ENCODE results near the gene DCAF15.
A peak's percentile ranks its signal among the peaks of the same experiment; 100 is the strongest.
"Not testable (repeated sequence)": the region's sequence is repeated elsewhere in the genome, so short reads cannot be mapped to it uniquely, and the experiment has no call there.

Gene DCAF15

GRCh38 chr19:13960863-13961784 is 8.8 kb downstream of the DCAF15 start:
- Histone ChIP-seq H3K27ac (ENCODE audit: low read length) (no peak overlapping the region), H3K9me3 (ENCODE audit: control insufficient read depth in 2 of 2, low read length in 2 of 2) (no peaks in the 10 kb centered on the region)

DNA sequence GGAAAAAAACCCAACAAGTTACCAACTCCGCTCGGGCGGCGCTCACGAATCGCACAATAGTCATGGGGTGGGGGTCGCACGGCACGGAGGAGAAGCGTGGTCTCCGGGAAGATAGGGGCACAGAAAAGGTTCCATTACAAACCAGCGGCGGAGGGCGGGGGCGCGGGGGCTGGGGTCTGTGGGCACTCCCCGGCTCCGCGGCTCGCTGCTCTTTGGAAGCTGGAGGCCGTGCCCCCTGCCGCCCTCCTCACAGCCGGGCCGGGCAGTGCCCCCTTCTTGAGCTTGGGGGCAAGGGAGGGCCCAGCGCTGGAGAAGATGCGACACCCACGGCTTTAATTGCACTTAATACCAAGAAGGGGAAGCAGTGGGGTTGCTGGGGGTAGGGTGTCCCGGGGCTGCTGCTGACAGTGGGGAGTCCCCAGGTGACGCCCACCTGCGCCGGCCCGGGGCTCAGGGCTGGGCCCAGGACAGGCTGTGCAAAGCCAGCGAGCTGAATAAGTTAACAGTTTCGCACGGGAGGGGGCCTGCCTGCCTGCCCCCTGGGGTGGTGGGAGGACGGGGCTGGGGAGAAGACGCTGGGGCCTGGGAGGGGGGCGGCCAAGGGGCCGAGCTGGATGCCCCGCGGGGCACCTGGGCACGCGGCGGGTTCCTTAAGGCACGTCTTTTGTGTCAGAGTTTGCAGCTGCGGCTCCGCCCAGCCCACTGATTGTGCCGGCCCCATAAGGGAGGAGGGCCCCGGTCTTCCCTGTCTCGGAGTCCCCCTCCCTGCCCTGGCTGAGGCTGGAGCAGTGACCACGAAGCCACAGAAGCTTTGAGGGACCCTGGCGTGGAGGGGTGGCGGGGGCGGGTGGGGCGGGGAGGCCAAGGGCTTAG is 9.8 kb downstream of the DCAF15 start:
- Histone ChIP-seq H3K36me3 (ENCODE audit: control insufficient read depth in 2 of 2, insufficient read depth in 2 of 2, low read length in 2 of 2) (peaks cover 12 to 19% of the 10 kb centered on the region in 2 donors), H3K4me3 (ENCODE audit: low read length in 2 of 2) (no peak overlapping the region), H3K9ac (ENCODE audit: low read length in 2 of 2) (no peak overlapping the region), H3K27me3 (ENCODE audit: control insufficient read depth in 1 of 2, insufficient read depth in 2 of 2, low read length in 2 of 2) (no peaks in the 10 kb centered on the region), H3K27ac (ENCODE audit: low read length) (no peak overlapping the region), H3K9me3 (ENCODE audit: control insufficient read depth in 2 of 2, low read length in 2 of 2) (no peaks in the 10 kb centered on the region), H3K4me1 (ENCODE audit: control insufficient read depth, insufficient read depth, low read length) (peaks cover 2% of the 10 kb centered on the region)

More at GRCh38 chr19:13960863-13961784, 8.8 kb downstream of the DCAF15 start:
- no peak overlapping the region for H3K9ac ChIP-seq (ENCODE audit: low read length in 2 of 2)
- peaks cover 17 to 27% of the 10 kb centered on the region in 2 donors for H3K36me3 ChIP-seq (ENCODE audit: control insufficient read depth in 2 of 2, insufficient read depth in 2 of 2, low read length in 2 of 2)
- H3K27me3 ChIP-seq (ENCODE audit: control insufficient read depth in 1 of 2, insufficient read depth in 2 of 2, low read length in 2 of 2) = no peaks in the 10 kb centered on the region
- peaks cover 2% of the 10 kb centered on the region for H3K4me1 ChIP-seq (ENCODE audit: control insufficient read depth, insufficient read depth, low read length)
- no peak overlapping the region for H3K4me3 ChIP-seq (ENCODE audit: low read length in 2 of 2)

GRCh38 chr19:13962699-13963602 is 10.6 kb downstream of the DCAF15 start:
- Histone ChIP-seq H3K9ac (ENCODE audit: low read length in 2 of 2) (no peak overlapping the region), H3K27me3 (ENCODE audit: control insufficient read depth in 1 of 2, insufficient read depth in 2 of 2, low read length in 2 of 2) (no peaks in the 10 kb centered on the region), H3K9me3 (ENCODE audit: control insufficient read depth in 2 of 2, low read length in 2 of 2) (no peaks in the 10 kb centered on the region), H3K4me1 (ENCODE audit: control insufficient read depth, insufficient read depth, low read length) (peaks cover 2% of the 10 kb centered on the region), H3K4me3 (ENCODE audit: low read length in 2 of 2) (peak overlapping the region; percentile 12 to 54), H3K27ac (ENCODE audit: low read length) (no peak overlapping the region), H3K36me3 (ENCODE audit: control insufficient read depth in 2 of 2, insufficient read depth in 2 of 2, low read length in 2 of 2) (peaks cover 14 to 21% of the 10 kb centered on the region in 2 donors)

DNA sequence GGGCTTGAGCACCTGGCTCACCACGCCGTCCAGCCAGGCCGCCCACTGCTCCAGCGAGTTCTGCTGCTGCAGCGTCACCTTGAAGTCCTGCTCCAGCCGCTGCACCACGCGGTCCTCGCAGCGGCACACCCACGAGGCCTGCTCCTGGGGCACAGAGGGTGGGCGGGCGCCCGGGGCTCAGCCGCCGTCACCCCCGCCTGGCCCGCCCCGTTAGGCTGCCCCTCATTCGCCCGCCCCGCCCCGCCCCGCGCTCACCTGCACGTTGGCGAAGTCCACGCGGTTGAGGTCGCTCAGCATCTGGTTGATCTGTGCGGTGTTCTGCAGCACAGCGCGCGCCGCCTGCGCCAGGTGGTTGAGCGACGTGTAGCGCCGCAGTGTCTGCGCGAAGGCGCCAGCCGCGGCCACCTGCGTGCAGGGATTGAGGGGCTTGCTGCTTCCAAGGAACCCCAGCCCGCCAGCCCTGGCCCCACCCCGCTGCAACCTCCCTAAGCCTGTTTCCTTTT is 11.3 kb downstream of the DCAF15 start:
- no peak overlapping the region for H3K4me3 ChIP-seq (ENCODE audit: low read length in 2 of 2)
- H3K9me3 ChIP-seq (ENCODE audit: control insufficient read depth in 2 of 2, low read length in 2 of 2) = no peaks in the 10 kb centered on the region
- no peak overlapping the region for H3K9ac ChIP-seq (ENCODE audit: low read length in 2 of 2)
- no peak overlapping the region for H3K27ac ChIP-seq (ENCODE audit: low read length)
- peaks cover 2% of the 10 kb centered on the region for H3K4me1 ChIP-seq (ENCODE audit: control insufficient read depth, insufficient read depth, low read length)
- H3K36me3 ChIP-seq (ENCODE audit: control insufficient read depth in 2 of 2, insufficient read depth in 2 of 2, low read length in 2 of 2) = peaks cover 16% of the 10 kb centered on the region in 2 donors
- H3K27me3 ChIP-seq (ENCODE audit: control insufficient read depth in 1 of 2, insufficient read depth in 2 of 2, low read length in 2 of 2) = no peaks in the 10 kb centered on the region

DNA sequence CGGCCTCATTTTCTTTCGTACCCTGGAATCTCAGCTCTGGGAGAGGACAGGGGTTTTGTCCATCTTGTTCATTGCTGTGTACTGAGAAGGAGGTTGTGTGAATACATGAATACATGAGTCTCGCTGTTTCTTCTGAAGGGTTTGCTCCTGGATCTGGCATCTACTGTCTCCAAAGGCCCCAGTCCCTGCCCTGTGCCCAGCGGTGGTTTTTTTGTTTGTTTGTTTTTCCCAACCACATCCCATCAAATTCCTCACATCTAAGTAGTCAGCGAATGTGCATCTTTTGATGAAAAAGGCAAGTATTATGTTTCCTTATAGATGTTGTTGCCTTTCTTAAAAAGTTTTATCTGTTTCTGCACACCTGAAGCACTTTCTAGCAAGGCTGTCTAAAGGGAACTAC is 12.5 kb downstream of the DCAF15 start:
- H3K9me3 ChIP-seq (ENCODE audit: control insufficient read depth in 2 of 2, low read length in 2 of 2) = no peaks in the 10 kb centered on the region
- H3K9ac ChIP-seq (ENCODE audit: low read length in 2 of 2) = no peak overlapping the region
- no peaks in the 10 kb centered on the region for H3K27me3 ChIP-seq (ENCODE audit: control insufficient read depth in 1 of 2, insufficient read depth in 2 of 2, low read length in 2 of 2)
- H3K27ac ChIP-seq (ENCODE audit: low read length) = no peak overlapping the region
- H3K36me3 ChIP-seq (ENCODE audit: control insufficient read depth in 2 of 2, insufficient read depth in 2 of 2, low read length in 2 of 2) = peaks cover 16 to 23% of the 10 kb centered on the region in 2 donors
- H3K4me3 ChIP-seq (ENCODE audit: low read length in 2 of 2) = no peak overlapping the region
- peaks cover 2% of the 10 kb centered on the region for H3K4me1 ChIP-seq (ENCODE audit: control insufficient read depth, insufficient read depth, low read length)

- Histone ChIP-seq H3K27ac (ENCODE audit: low read length) (no peak overlapping the region), H3K36me3 (ENCODE audit: control insufficient read depth in 2 of 2, insufficient read depth in 2 of 2, low read length in 2 of 2) (peaks cover 16 to 20% of the 10 kb centered on the region in 2 donors), H3K4me1 (ENCODE audit: control insufficient read depth, insufficient read depth, low read length) (peaks cover 2% of the 10 kb centered on the region), H3K9me3 (ENCODE audit: control insufficient read depth in 2 of 2, low read length in 2 of 2) (no peaks in the 10 kb centered on the region), H3K4me3 (ENCODE audit: low read length in 2 of 2) (no peak overlapping the region), H3K9ac (ENCODE audit: low read length in 2 of 2) (no peak overlapping the region), H3K27me3 (ENCODE audit: control insufficient read depth in 1 of 2, insufficient read depth in 2 of 2, low read length in 2 of 2) (no peaks in the 10 kb centered on the region)
Measured at GRCh38 chr19:13965377-13965896, 13.1 kb downstream of the DCAF15 start.

DNA sequence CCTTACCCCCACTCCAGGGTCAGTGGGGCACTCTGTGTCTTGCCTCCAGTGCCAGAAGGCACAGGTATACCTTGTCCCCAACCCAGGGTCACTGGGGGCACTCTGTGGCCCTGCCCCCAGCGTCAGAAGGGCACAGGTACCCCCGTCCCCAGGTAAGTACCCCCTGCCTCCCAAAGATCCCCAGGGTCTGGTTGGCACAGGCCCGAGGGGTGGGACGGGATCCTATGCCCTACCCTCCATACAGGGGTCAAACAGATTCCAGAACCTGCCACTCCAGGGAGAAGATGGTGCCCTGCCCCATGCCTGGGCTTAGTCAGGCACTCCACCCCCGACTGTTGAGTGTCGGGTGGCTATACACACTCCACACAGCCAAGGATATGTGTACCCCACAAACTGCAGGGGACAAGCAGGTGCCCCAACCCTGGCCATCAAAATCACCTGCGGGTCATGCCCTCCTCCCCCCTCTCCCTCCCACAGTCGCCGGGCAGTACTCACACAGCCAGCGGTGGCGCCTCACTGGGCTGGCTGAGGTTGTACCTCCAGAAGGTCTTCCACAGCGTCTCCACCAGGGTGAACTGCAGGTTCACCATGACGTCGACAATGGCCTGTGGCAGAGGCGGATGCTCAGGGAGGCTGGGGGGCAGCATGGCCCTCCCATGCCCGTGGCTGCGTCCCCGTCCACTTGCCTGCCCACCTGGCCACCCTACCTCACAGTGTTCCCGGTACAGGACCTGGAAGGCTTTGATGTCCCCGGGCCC is 13.8 kb downstream of the DCAF15 start:
- Histone ChIP-seq H3K36me3 (ENCODE audit: control insufficient read depth in 2 of 2, insufficient read depth in 2 of 2, low read length in 2 of 2) (peaks cover 16 to 17% of the 10 kb centered on the region in 2 donors), H3K27ac (ENCODE audit: low read length) (no peak overlapping the region), H3K9me3 (ENCODE audit: control insufficient read depth in 2 of 2, low read length in 2 of 2) (no peaks in the 10 kb centered on the region), H3K4me1 (ENCODE audit: control insufficient read depth, insufficient read depth, low read length) (peaks cover 2% of the 10 kb centered on the region), H3K9ac (ENCODE audit: low read length in 2 of 2) (no peak overlapping the region), H3K4me3 (ENCODE audit: low read length in 2 of 2) (no peak overlapping the region), H3K27me3 (ENCODE audit: control insufficient read depth in 1 of 2, insufficient read depth in 2 of 2, low read length in 2 of 2) (no peaks in the 10 kb centered on the region)

DNA sequence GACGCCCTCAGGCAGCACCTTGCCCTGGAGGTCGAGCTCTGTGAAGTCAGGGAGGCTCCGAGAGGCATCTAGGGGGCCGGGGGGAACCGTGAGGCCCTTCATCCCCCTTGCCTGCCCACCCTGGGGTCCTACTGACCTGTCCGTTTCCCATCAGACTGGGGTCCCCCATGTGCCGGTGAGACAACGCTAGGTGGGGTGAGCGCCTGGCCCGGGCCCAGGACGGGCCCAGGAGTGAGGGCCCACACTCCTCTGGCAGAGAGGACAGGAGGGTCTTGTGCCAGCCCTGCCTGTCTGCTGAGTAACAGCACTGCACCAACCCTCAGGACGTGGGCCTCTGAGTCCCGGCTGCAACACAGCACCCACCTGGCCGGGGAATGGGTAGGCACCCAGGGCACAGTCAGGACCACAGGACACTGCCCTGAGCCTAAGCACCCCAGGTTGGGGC is 14.4 kb downstream of the DCAF15 start:
- no peaks in the 10 kb centered on the region for H3K27me3 ChIP-seq (ENCODE audit: control insufficient read depth in 1 of 2, insufficient read depth in 2 of 2, low read length in 2 of 2)
- peaks cover 2% of the 10 kb centered on the region for H3K4me1 ChIP-seq (ENCODE audit: control insufficient read depth, insufficient read depth, low read length)
- peaks cover 16 to 17% of the 10 kb centered on the region in 2 donors for H3K36me3 ChIP-seq (ENCODE audit: control insufficient read depth in 2 of 2, insufficient read depth in 2 of 2, low read length in 2 of 2)
- H3K27ac ChIP-seq (ENCODE audit: low read length) = no peak overlapping the region
- no peak overlapping the region for H3K4me3 ChIP-seq (ENCODE audit: low read length in 2 of 2)
- no peaks in the 10 kb centered on the region for H3K9me3 ChIP-seq (ENCODE audit: control insufficient read depth in 2 of 2, low read length in 2 of 2)
- H3K9ac ChIP-seq (ENCODE audit: low read length in 2 of 2) = no peak overlapping the region

DNA sequence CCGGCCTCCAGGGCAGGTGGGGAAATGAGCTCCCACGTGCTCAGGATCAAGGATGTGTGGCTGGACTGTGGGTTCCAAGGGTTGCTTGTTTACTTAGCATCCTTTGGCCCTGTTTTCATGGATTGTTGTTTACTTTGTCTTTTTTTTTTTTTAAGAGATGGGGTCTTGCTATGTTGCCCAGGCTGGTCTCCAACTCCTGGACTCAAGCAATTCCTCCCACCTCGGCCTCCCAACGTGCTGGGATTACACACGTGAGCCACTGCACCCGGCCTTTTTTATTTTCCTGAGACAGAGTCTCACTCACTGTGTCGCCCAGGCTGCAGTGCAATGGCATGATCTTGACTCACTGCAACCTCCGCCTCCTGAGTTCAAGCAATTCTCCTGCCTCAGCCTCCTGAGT is 14.9 kb downstream of the DCAF15 start:
- H3K4me3 ChIP-seq (ENCODE audit: low read length in 2 of 2); H3K27ac ChIP-seq (ENCODE audit: low read length); H3K9me3 ChIP-seq (ENCODE audit: control insufficient read depth in 2 of 2, low read length in 2 of 2); H3K27me3 ChIP-seq (ENCODE audit: control insufficient read depth in 1 of 2, insufficient read depth in 2 of 2, low read length in 2 of 2); H3K4me1 ChIP-seq (ENCODE audit: control insufficient read depth, insufficient read depth, low read length); H3K9ac ChIP-seq (ENCODE audit: low read length in 2 of 2): not testable (repeated sequence)
- peaks cover 16 to 17% of the 10 kb centered on the region in 2 donors for H3K36me3 ChIP-seq (ENCODE audit: control insufficient read depth in 2 of 2, insufficient read depth in 2 of 2, low read length in 2 of 2)

Measured in stomach smooth muscle (tissue), 2 donors.